Measurements from ENCODE around the gene SLC26A1. TPM values are rescaled to one million over a fixed set of nuclear protein-coding genes. Genes with fewer than 3 reads are reported as not detected.

The SLC26A1 gene
- total and polyA plus RNA-seq, 2 of the 13 experiments (the other 11 are each of a cell fraction or from before 2014, with no cell fraction given): 5.4 to 22.9 TPM

DNA sequence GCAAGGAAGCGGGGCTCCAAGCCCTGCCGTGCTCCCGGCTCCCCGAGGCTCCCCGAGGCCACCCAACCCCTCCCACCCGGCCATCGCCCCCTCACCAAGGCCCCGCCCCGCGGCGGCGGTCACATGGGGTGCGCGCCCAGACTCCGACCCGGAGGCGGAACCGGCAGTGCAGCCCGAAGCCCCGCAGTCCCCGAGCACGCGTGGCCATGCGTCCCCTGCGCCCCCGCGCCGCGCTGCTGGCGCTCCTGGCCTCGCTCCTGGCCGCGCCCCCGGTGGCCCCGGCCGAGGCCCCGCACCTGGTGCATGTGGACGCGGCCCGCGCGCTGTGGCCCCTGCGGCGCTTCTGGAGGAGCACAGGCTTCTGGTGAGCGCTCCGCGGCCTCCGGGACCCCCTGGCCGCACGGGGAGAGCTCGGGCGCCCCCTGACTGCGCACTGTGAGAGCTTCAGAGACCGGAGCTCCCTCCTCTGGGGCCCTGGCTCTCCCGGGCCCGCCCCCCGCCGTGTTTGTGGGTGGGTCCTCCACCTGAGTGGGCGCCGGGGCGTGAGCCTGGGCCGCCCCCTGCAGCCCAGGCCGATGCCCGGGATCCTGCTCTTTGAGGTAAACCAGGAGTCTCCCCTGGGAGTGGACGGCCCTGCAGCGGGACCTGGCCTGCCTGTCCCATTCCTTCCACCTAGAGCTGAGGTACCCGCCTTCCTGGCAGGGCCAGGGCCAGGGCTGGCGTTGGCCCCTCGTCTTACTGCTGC is 6.2 kb downstream of the SLC26A1 start, which contains the start of gene IDUA (continued):
- TF ChIP-seq ZNF678 (CRISPR knock-in tag; IDR thresholded peaks at IDR 0.05): peak; percentile 75; the same call in 1 of the 2 replicates
- peak; percentile 65 for TF ChIP-seq ZNF501 (CRISPR knock-in tag; IDR thresholded peaks at IDR 0.05)
- TF ChIP-seq, protein P1, sequence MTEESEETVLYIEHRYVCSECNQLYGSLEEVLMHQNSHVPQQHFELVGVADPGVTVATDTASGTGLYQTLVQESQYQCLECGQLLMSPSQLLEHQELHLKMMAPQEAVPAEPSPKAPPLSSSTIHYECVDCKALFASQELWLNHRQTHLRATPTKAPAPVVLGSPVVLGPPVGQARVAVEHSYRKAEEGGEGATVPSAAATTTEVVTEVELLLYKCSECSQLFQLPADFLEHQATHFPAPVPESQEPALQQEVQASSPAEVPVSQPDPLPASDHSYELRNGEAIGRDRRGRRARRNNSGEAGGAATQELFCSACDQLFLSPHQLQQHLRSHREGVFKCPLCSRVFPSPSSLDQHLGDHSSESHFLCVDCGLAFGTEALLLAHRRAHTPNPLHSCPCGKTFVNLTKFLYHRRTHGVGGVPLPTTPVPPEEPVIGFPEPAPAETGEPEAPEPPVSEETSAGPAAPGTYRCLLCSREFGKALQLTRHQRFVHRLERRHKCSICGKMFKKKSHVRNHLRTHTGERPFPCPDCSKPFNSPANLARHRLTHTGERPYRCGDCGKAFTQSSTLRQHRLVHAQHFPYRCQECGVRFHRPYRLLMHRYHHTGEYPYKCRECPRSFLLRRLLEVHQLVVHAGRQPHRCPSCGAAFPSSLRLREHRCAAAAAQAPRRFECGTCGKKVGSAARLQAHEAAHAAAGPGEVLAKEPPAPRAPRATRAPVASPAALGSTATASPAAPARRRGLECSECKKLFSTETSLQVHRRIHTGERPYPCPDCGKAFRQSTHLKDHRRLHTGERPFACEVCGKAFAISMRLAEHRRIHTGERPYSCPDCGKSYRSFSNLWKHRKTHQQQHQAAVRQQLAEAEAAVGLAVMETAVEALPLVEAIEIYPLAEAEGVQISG (CRISPR knock-in tag; IDR thresholded peaks at IDR 0.05): peak; percentile 75
- TF ChIP-seq GTF2F1 (IDR thresholded peaks at IDR 0.05; ENCODE audit: low read length): no peak
- no peak for TF ChIP-seq CHCHD3 (CRISPR knock-in tag; IDR thresholded peaks at IDR 0.05)
- peak; percentile 88; the same call in 1 of the 2 replicates for TF ChIP-seq ZNF563 (CRISPR knock-in tag; IDR thresholded peaks at IDR 0.05)
- no peak for TF ChIP-seq SOX13 (IDR thresholded peaks at IDR 0.05)
- no peak; a peak in 1 of 4 replicates for TF ChIP-seq SOX13 (CRISPR knock-in tag; conservative IDR thresholded peaks at IDR 0.05 in 1 of 2, IDR thresholded peaks at IDR 0.05 in 1 of 2)
- TF ChIP-seq ZNF24 (IDR thresholded peaks at IDR 0.05): no peak
- no peak for TF ChIP-seq ZFP36L2 (CRISPR knock-in tag; IDR thresholded peaks at IDR 0.05)
- peak; percentile 40; the same call in 1 of the 2 replicates for TF ChIP-seq RFXAP (CRISPR knock-in tag; IDR thresholded peaks at IDR 0.05; ENCODE audit: borderline replicate concordance)
- TF ChIP-seq ZNF776 (CRISPR knock-in tag; IDR thresholded peaks at IDR 0.05): peak; percentile 39; the same call in 1 of the 2 replicates
- no peak for TF ChIP-seq SCMH1 (CRISPR knock-in tag; IDR thresholded peaks at IDR 0.05; ENCODE audit: borderline replicate concordance)
- no peak for TF ChIP-seq HNF4G (IDR thresholded peaks at IDR 0.05; ENCODE audit: borderline replicate concordance, low read depth, low read length)
- TF ChIP-seq HNF4G (CRISPR knock-in tag; IDR thresholded peaks at IDR 0.05; ENCODE audit: borderline replicate concordance, low read depth): no peak
- no peak for TF ChIP-seq PITX1 (CRISPR knock-in tag; IDR thresholded peaks at IDR 0.05)
- TF ChIP-seq ZNF451 (CRISPR knock-in tag; IDR thresholded peaks at IDR 0.05): peak; percentile 50; the same call in 1 of the 2 replicates
- TF ChIP-seq NPAS2 (CRISPR knock-in tag; IDR thresholded peaks at IDR 0.05; ENCODE audit: borderline replicate concordance): no peak
- TF ChIP-seq ZC3H13 (CRISPR knock-in tag; IDR thresholded peaks at IDR 0.05): peak; percentile 90
- peak; percentile 37; the same call in 1 of the 2 replicates for TF ChIP-seq ZNF430 (CRISPR knock-in tag; IDR thresholded peaks at IDR 0.05)
- TF ChIP-seq, protein P2, sequence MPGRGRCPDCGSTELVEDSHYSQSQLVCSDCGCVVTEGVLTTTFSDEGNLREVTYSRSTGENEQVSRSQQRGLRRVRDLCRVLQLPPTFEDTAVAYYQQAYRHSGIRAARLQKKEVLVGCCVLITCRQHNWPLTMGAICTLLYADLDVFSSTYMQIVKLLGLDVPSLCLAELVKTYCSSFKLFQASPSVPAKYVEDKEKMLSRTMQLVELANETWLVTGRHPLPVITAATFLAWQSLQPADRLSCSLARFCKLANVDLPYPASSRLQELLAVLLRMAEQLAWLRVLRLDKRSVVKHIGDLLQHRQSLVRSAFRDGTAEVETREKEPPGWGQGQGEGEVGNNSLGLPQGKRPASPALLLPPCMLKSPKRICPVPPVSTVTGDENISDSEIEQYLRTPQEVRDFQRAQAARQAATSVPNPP (CRISPR knock-in tag; IDR thresholded peaks at IDR 0.05): peak; percentile 66; the same call in 1 of the 2 replicates
- TF ChIP-seq SNAI1 (CRISPR knock-in tag; IDR thresholded peaks at IDR 0.05; ENCODE audit: borderline replicate concordance): no peak
- TF ChIP-seq, protein P3, sequence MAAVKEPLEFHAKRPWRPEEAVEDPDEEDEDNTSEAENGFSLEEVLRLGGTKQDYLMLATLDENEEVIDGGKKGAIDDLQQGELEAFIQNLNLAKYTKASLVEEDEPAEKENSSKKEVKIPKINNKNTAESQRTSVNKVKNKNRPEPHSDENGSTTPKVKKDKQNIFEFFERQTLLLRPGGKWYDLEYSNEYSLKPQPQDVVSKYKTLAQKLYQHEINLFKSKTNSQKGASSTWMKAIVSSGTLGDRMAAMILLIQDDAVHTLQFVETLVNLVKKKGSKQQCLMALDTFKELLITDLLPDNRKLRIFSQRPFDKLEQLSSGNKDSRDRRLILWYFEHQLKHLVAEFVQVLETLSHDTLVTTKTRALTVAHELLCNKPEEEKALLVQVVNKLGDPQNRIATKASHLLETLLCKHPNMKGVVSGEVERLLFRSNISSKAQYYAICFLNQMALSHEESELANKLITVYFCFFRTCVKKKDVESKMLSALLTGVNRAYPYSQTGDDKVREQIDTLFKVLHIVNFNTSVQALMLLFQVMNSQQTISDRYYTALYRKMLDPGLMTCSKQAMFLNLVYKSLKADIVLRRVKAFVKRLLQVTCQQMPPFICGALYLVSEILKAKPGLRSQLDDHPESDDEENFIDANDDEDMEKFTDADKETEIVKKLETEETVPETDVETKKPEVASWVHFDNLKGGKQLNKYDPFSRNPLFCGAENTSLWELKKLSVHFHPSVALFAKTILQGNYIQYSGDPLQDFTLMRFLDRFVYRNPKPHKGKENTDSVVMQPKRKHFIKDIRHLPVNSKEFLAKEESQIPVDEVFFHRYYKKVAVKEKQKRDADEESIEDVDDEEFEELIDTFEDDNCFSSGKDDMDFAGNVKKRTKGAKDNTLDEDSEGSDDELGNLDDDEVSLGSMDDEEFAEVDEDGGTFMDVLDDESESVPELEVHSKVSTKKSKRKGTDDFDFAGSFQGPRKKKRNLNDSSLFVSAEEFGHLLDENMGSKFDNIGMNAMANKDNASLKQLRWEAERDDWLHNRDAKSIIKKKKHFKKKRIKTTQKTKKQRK (IDR thresholded peaks at IDR 0.05; ENCODE audit: low read length): no peak
- no peak for TF ChIP-seq RFX5 (IDR thresholded peaks at IDR 0.05; ENCODE audit: low read depth, low read length)

Measured in HepG2 (cell line).